Measurements from ENCODE around the gene SDR39U1.

Gene SDR39U1

GRCh38 chr14:24426150-24426911, 16.2 kb downstream of the SDR39U1 start:
- H3K27ac ChIP-seq: no peak overlapping the region
- TF ChIP-seq ZFX (IDR thresholded peaks at IDR 0.05; ENCODE audit: borderline replicate concordance) (no peak), CTCF (IDR thresholded peaks at IDR 0.05) (no peak)

DNA sequence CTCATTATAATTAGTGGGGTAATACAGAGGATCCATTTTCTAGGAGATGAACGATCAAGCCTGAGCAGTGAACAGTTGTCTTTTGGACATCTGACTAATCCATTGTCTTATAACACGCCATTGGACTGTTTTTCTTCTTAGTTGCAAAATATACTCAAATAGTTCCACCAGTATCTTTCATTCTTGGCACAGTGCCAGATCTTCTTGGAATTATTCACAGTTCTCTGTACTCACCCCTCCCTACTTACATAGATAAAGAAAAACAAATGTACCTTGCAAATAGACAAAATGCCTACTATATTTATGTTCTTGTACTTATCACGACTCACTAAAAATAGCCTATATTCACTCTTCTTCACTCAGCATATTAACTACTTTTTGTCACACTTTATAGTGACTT, 16.9 kb downstream of the SDR39U1 start:
- TF ChIP-seq CTCF (IDR thresholded peaks at IDR 0.05) (no peak), ZFX (IDR thresholded peaks at IDR 0.05; ENCODE audit: borderline replicate concordance) (no peak)
- no peak overlapping the region for H3K27ac ChIP-seq

GRCh38 chr14:24422694-24423601, 19.6 kb downstream of the SDR39U1 start:
- H3K27ac ChIP-seq: no peak overlapping the region
- no peak for TF ChIP-seq CTCF (IDR thresholded peaks at IDR 0.05)
- TF ChIP-seq ZFX (IDR thresholded peaks at IDR 0.05; ENCODE audit: borderline replicate concordance): no peak

GRCh38 chr14:24422261-24422660, 20.3 kb downstream of the SDR39U1 start:
- TF ChIP-seq ZFX (IDR thresholded peaks at IDR 0.05; ENCODE audit: borderline replicate concordance): no peak
- TF ChIP-seq CTCF (IDR thresholded peaks at IDR 0.05): no peak
- no peak overlapping the region for H3K27ac ChIP-seq

DNA sequence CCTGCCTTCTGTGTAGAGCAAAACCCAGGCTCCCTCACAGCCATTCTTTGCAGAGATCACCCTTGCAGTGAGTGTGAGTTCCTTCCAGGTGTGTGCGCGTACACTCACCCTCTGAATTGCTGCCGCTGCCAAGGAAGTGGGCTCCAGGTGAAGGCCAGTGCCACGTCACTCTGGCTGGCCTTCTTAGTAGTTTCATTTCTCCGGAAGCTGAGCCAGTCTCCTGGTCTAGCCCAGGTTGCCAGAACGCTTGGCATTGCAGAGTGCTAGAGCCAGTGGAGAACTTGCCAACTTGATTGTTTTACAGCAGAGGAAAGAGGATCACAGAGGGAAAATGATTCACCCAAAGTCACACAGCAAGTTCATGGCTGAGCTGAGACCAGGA, 24.1 kb downstream of the SDR39U1 start:
- H3K27ac ChIP-seq: no peak overlapping the region
- TF ChIP-seq ZFX (IDR thresholded peaks at IDR 0.05; ENCODE audit: borderline replicate concordance) (no peak), CTCF (IDR thresholded peaks at IDR 0.05) (no peak)

- TF ChIP-seq ZFX (IDR thresholded peaks at IDR 0.05; ENCODE audit: borderline replicate concordance): no peak
- TF ChIP-seq CTCF (IDR thresholded peaks at IDR 0.05): no peak
- no peak overlapping the region for H3K27ac ChIP-seq
These were observed 24.6 kb downstream of the SDR39U1 start for GRCh38 chr14:24417832-24418491.
